ENCODE results near the gene EIF3B. TPM values are rescaled to one million over a fixed set of nuclear protein-coding genes. Genes with fewer than 3 reads are reported as not detected.

EIF3B gene
- total and polyA plus RNA-seq, 11 donors, result 35.4 to 114 (median 72.4) TPM

- peak in 1 of 5 donors; percentile 10 for DNase-seq
- ATAC-seq, result no peak
- no peaks in the 10 kb centered on the region for H3K36me3 ChIP-seq
- TF ChIP-seq POLR2A (IDR thresholded peaks at IDR 0.05), result no peak
- no peak for TF ChIP-seq CTCF (IDR thresholded peaks at IDR 0.05)
- H3K27me3 ChIP-seq, result no peaks in the 10 kb centered on the region
- no peaks in the 10 kb centered on the region for H3K9me3 ChIP-seq
- no peak overlapping the region for H3K4me3 ChIP-seq
- H3K27ac ChIP-seq, result no peak overlapping the region
- 28 to 30% (median 30%) methylated on average over 12 of the region's 12 CpGs for WGBS, 4 donors
- intact Hi-C loops (cut with DNase I), result no loop called here
- H3K4me1 ChIP-seq, result peaks cover 0 to 25% (median 8%) of the 10 kb centered on the region in 12 donors
These were observed 39.1 kb downstream of the EIF3B start for GRCh38 chr7:2393706-2394105.

GRCh38 chr7:2394566-2395082 lies 40.0 kb downstream of the EIF3B start:
- no peaks in the 10 kb centered on the region for H3K36me3 ChIP-seq
- DNase-seq (peak in 1 of 5 donors; percentile 8), ATAC-seq (no peak)
- H3K27ac ChIP-seq, result no peak overlapping the region
- H3K4me1 ChIP-seq, result peaks cover 0 to 31% (median 11%) of the 10 kb centered on the region in 12 donors
- WGBS, 4 donors, result 91 to 93% (median 92%) methylated on average over 16 to 21 of the region's 21 CpGs
- no peaks in the 10 kb centered on the region for H3K9me3 ChIP-seq
- TF ChIP-seq CTCF (IDR thresholded peaks at IDR 0.05), result no peak
- TF ChIP-seq POLR2A (IDR thresholded peaks at IDR 0.05), result no peak
- intact Hi-C loops (cut with DNase I), result no loop called here
- no peak overlapping the region for H3K4me3 ChIP-seq
- no peaks in the 10 kb centered on the region for H3K27me3 ChIP-seq

- no peaks in the 10 kb centered on the region for H3K9me3 ChIP-seq
- no peaks in the 10 kb centered on the region for H3K27me3 ChIP-seq
- H3K4me3 ChIP-seq, result no peak overlapping the region
- H3K27ac ChIP-seq, result no peak overlapping the region
- H3K4me1 ChIP-seq, result peaks cover 3 to 43% (median 19%) of the 10 kb centered on the region in 12 donors
- no peak for TF ChIP-seq POLR2A (IDR thresholded peaks at IDR 0.05)
- no peak for TF ChIP-seq CTCF (IDR thresholded peaks at IDR 0.05)
- DNase-seq (no peak), ATAC-seq (no peak)
- no peaks in the 10 kb centered on the region for H3K36me3 ChIP-seq
- WGBS, 4 donors, result 92 to 98% (median 95%) methylated on average over 4 of the region's 4 CpGs
- intact Hi-C loops (cut with DNase I), result no loop called here
These were observed 43.9 kb downstream of the EIF3B start for GRCh38 chr7:2398506-2398905.

- DNase-seq (peak; percentile 80 to 86 (median 85)), ATAC-seq (peak in 1 of 4 donors; percentile 47)
- Histone ChIP-seq H3K4me1 (peaks cover 3 to 47% (median 26%) of the 10 kb centered on the region in 12 donors), H3K27ac (peak overlapping the region in 11 of 12 donors; percentile 50 to 84 (median 78)), H3K36me3 (no peaks in the 10 kb centered on the region), H3K9me3 (no peaks in the 10 kb centered on the region), H3K4me3 (peak overlapping the region in 3 of 12 donors; percentile 2 to 12 (median 9)), H3K27me3 (no peaks in the 10 kb centered on the region)
- 14 to 19% (median 17%) methylated on average over 6 of the region's 6 CpGs for WGBS, 4 donors
- TF ChIP-seq POLR2A (IDR thresholded peaks at IDR 0.05) (no peak), CTCF (IDR thresholded peaks at IDR 0.05) (no peak)
- intact Hi-C loops (cut with DNase I), result loop anchor here in 3 of 10 donors (5.0 to 10.0 kb wide), 3 partner anchors 43 to 157 kb away; partner anchors contain the start of genes BRAT1 (in 1 of the 3), EIF3B (in 1 of the 3) and IQCE (in 1 of the 3)
These were observed 45.4 kb downstream of the EIF3B start for GRCh38 chr7:2399848-2400587.
